ENCODE results near the gene PRG3. TPM values are rescaled to one million over a fixed set of nuclear protein-coding genes. Genes with fewer than 3 reads are reported as not detected.

The PRG3 gene
- total RNA-seq, 1 experiment from 2014 or later, result not detected

- no peak within 1 kb of the TSS for H3K4me3 Mint-ChIP-seq
- no peaks in the 10 kb centered on the region for H3K4me1 Mint-ChIP-seq
- Histone ChIP-seq H3K9me3 (ENCODE audit: control insufficient read depth, low read depth, low read length) (no peaks in the 10 kb centered on the region), H3K4me2 (ENCODE audit: insufficient read depth, insufficient read length, low read length) (no peak within 1 kb of the TSS), H3K18ac (ENCODE audit: insufficient read length, low read depth, low read length) (no peak within 1 kb of the TSS), H4K91ac (ENCODE audit: insufficient read length, low read depth, low read length) (no peak within 1 kb of the TSS), H3K56ac (ENCODE audit: insufficient read length, low read depth, low read length) (no peak within 1 kb of the TSS), H4K20me1 (ENCODE audit: control insufficient read depth, insufficient read depth, insufficient read length) (no peaks in the 10 kb centered on the region), H3T11ph (ENCODE audit: low read length) (no peak within 1 kb of the TSS), H3K14ac (ENCODE audit: insufficient read depth, low read length) (no peak within 1 kb of the TSS; the same call in 1 of the 2 replicates), H3K9ac (ENCODE audit: extremely low read depth, insufficient read length, low read length) (no peak within 1 kb of the TSS), H3K79me1 (ENCODE audit: insufficient read depth, low read depth, low read length, poor library complexity, severe bottlenecking) (no peaks in the 10 kb centered on the region), H2BK5ac (ENCODE audit: insufficient read length, low read length) (no peak within 1 kb of the TSS), H2BK15ac (ENCODE audit: low read depth, low read length) (no peak within 1 kb of the TSS), H2BK20ac (ENCODE audit: low read depth, low read length, poor library complexity, severe bottlenecking) (no peak within 1 kb of the TSS), H3K27ac (ENCODE audit: insufficient read length, low read depth, low read length) (no peak within 1 kb of the TSS), H3K23ac (ENCODE audit: insufficient read length, low read depth, low read length) (no peak within 1 kb of the TSS), H3K4ac (ENCODE audit: low read depth, low read length) (no peak within 1 kb of the TSS), H4K5ac (ENCODE audit: insufficient read length, low read depth, low read length) (no peak within 1 kb of the TSS), H3K4me1 (ENCODE audit: insufficient read depth, low read length) (no peaks in the 10 kb centered on the region), H3K27me3 (ENCODE audit: insufficient read depth, low read length) (no peaks in the 10 kb centered on the region; the same call in 1 of the 2 replicates), H2BK12ac (ENCODE audit: insufficient read length, low read depth, low read length) (no peak within 1 kb of the TSS), H3K23me2 (ENCODE audit: insufficient read length, low read depth, low read length, poor library complexity, severe bottlenecking) (no peaks in the 10 kb centered on the region), H2AK5ac (ENCODE audit: insufficient read length, low read length) (no peak within 1 kb of the TSS), H2AFZ (ENCODE audit: low read length) (no peak within 1 kb of the TSS), H4K8ac (replicated peaks; ENCODE audit: insufficient read length, low read depth, low read length) (no peak within 1 kb of the TSS), H2BK120ac (ENCODE audit: low read depth, low read length, poor library complexity, severe bottlenecking) (no peak within 1 kb of the TSS), H3K79me2 (ENCODE audit: insufficient read depth, low read length) (no peaks in the 10 kb centered on the region)
- DNase-seq, result no peak
- TF ChIP-seq CTCF (conservative IDR thresholded peaks at IDR 0.05), result no peak
- no CpG with 5 or more reads among the region's 2 CpGs for WGBS (ENCODE audit: extremely low coverage, insufficient read length, low lambda C conversion rate)
- H3K27ac Mint-ChIP-seq, result no peak within 1 kb of the TSS
- H3K9me3 Mint-ChIP-seq, result no peaks in the 10 kb centered on the region
- no peaks in the 10 kb centered on the region for H3K36me3 Mint-ChIP-seq (ENCODE audit: insufficient read depth in 1 of 3, low read depth in 3 of 3)
- peaks cover 50% of the 10 kb centered on the region for H3K27me3 Mint-ChIP-seq (ENCODE audit: low read depth)
Measured at GRCh38 chr11:57390535-57390934, 9.6 kb upstream of the PRG3 start, which contains the start of gene PRG2. Gene PRG2 (minus strand): TSS chr11:57390650. CDS start chr11:57389944, 706 bp downstream.

Data from H9 (cell line).